H1 (cell line): Measurements from ENCODE around the gene CLCN3. TPM values are rescaled to one million over a fixed set of nuclear protein-coding genes. Genes with fewer than 3 reads are reported as not detected.

Experiments used
- ATF2 ChIP-seq: IDR thresholded peaks from 2 replicates; pipeline ENCODE4 v1.6.1; 2012; ENCODE audit warnings: low read length, inconsistent platforms
- CHD1 ChIP-seq: IDR thresholded peaks from 2 replicates; pipeline ENCODE4 v1.6.1; 2012; ENCODE audit warnings: low read depth, low read length, improper control_type of control experiment
- CHD7 ChIP-seq: fragments of 300-600 bp; sonication (generic); IDR thresholded peaks from 2 replicates; pipeline ENCODE4 v1.7.1; 2012; ENCODE audit warnings: low read length, moderate library complexity, mild to moderate bottlenecking, inconsistent platforms; ENCODE audit not compliant: insufficient replicate concordance
- CREB1 ChIP-seq: IDR thresholded peaks from 2 replicates; pipeline ENCODE4 v1.6.1; 2012; ENCODE audit warnings: inconsistent platforms
- SAP30 ChIP-seq: fragments of 300-600 bp; sonication (generic); IDR thresholded peaks from 2 replicates; pipeline ENCODE4 v1.7.1; 2012; ENCODE audit warnings: low read length, moderate library complexity, mild to moderate bottlenecking, inconsistent platforms; ENCODE audit not compliant: insufficient read depth, insufficient replicate concordance
- TAF7 ChIP-seq: optimal IDR thresholded peaks from 2 replicates; pipeline ENCODE3; 2011; ENCODE audit warnings: low read depth, mild to moderate bottlenecking, inconsistent platforms, low read length, moderate library complexity, borderline replicate concordance
- TCF12 ChIP-seq: IDR thresholded peaks from 2 replicates; pipeline ENCODE4 v1.6.1; 2011; ENCODE audit warnings: low read depth, mild to moderate bottlenecking, low read length
- polyA plus RNA-seq, 7 experiments: library from polyadenylated mRNA; depleted of rRNA in 3 of 7; stranded (reverse) in 5 of 7; unstranded in 2 of 7; fragments of >200 nt in 5 of 7; fragments of 200-250 nt in 2 of 7; gene quantifications; 1 replicate in 5 of 7; 2 replicates in 1 of 7; 4 replicates in 1 of 7; pipeline versions ENCODE4 v1.2.1 to v1.2.3, GENCODE V29; 2011 to 2013; ENCODE audit warnings: missing spikeins in 2 of 7, mixed read lengths in 2 of 7
- total RNA-seq: library from RNA; stranded (reverse); fragmentation: NEBNext Ultra II Directional; extraction: Animal tissue kit (Norgen Biotek cat#: 25700); gene quantifications from 2 replicates; pipeline ENCODE4 v1.2.1, GENCODE V29; 2021

CLCN3 gene
- total and polyA plus RNA-seq, 2 of the 8 experiments (the other 6 are each of a cell fraction or from before 2014, with no cell fraction given) = 8.8 to 32.8 TPM

DNA sequence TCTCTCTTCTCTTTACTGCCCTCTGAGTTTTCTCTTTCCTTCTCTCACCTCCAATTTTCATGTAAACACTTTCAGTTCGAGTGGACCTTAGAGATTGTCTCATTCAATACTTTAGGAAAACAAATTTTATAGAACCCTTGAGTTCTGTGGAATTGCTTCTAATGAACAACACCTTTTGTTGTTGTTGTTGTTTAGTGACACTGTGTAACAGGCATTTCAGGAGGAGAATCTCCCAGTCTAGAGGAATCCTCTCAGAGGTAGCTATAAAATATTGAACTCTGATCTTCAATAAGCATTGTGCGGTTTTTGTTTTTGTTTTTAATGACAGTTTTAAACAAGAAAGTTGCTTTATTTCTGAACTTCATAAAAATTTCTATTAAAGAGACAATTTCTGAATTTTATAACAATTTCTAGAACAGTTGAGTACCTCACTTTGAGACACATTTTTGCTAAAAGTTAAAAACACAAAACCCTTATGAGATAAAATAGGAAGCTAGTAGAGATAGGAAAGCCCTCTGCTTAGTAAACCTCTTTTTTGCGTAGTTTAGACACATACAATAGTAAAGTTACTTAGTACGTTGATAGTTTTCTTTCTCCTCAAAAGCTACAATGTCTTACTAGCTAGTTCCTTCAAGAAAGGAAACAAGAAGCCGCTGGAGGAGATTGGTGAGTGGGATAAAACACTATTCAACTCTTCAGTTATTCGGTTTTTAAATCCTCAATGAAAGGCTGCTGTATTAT lies 38.8 kb downstream of the CLCN3 start (continued):
- TF ChIP-seq CHD1 (no peak), TCF12 (no peak), CHD7 (no peak), TAF7 (no peak), SAP30 (no peak), CREB1 (no peak), ATF2 (no peak)
